SK-N-SH treated with all-trans-retinoic acid at 6 μM for 48 hours (cell line): ENCODE data around the gene TNFRSF4.

Source experiments
- ATAC-seq: fragments of 200-7000 bp; cut with Tn5 transposase; 3 replicates; pipeline ENCODE4 v1.9.1; 2020; ENCODE audit warnings: mild to moderate bottlenecking, moderate library complexity
- ARNTL ChIP-seq: fragments of 450-650 bp; formaldehyde crosslinking; IDR thresholded peaks from 2 replicates; pipeline ENCODE4 v1.5.0; 2020; ENCODE audit warnings: low read depth, mild to moderate bottlenecking, moderate library complexity, borderline replicate concordance
- BACH2 ChIP-seq: fragments of 250-450 bp; sonication (Bioruptor Pico); IDR thresholded peaks from 2 replicates; pipeline ENCODE4 v1.9.0; 2021; ENCODE audit warnings: mild to moderate bottlenecking, borderline replicate concordance
- CSDC2 ChIP-seq: fragments of 250-450 bp; sonication (Bioruptor Pico); IDR thresholded peaks from 2 replicates; pipeline ENCODE4 v1.5.0; 2020; ENCODE audit warnings: mild to moderate bottlenecking, moderate library complexity
- ESRRG ChIP-seq: fragments of 250-450 bp; sonication (Bioruptor Pico); IDR thresholded peaks from 2 replicates; pipeline ENCODE4 v1.6.1; 2021; ENCODE audit warnings: mild to moderate bottlenecking
- GLIS3 ChIP-seq: fragments of 250-450 bp; sonication (Bioruptor Pico); IDR thresholded peaks from 2 replicates; pipeline ENCODE4 v1.5.0; 2020; ENCODE audit warnings: mild to moderate bottlenecking, moderate library complexity
- ISL1 ChIP-seq: fragments of 250-450 bp; sonication (Bioruptor Pico); IDR thresholded peaks from 2 replicates; pipeline ENCODE4 v2.1.2; 2022; ENCODE audit warnings: mild to moderate bottlenecking, moderate library complexity
- OSR1 ChIP-seq: fragments of 250-450 bp; sonication (Bioruptor Pico); IDR thresholded peaks from 2 replicates; pipeline ENCODE4 v1.8.0; 2022; ENCODE audit warnings: moderate library complexity, mild to moderate bottlenecking, inconsistent platforms
- PPARA ChIP-seq: fragments of 250-450 bp; sonication (Bioruptor Pico); IDR thresholded peaks from 2 replicates; pipeline ENCODE4 v1.5.0; 2020; ENCODE audit warnings: mild to moderate bottlenecking, borderline replicate concordance
- RARB ChIP-seq: fragments of 250-450 bp; sonication (Bioruptor Pico); IDR thresholded peaks from 2 replicates; pipeline ENCODE4 v1.8.0; 2021; ENCODE audit warnings: mild to moderate bottlenecking, moderate library complexity
- SNAI2 ChIP-seq: fragments of 250-450 bp; sonication (Bioruptor Pico); IDR thresholded peaks from 2 replicates; pipeline ENCODE4 v1.5.0; 2020; ENCODE audit warnings: mild to moderate bottlenecking, moderate library complexity
- TCF4 ChIP-seq: fragments of 250-450 bp; sonication (Bioruptor Pico); IDR thresholded peaks from 2 replicates; pipeline ENCODE4 v1.8.0; 2021; ENCODE audit warnings: mild to moderate bottlenecking, moderate library complexity, borderline replicate concordance
- TOX ChIP-seq: fragments of 250-450 bp; sonication (Bioruptor Pico); IDR thresholded peaks from 2 replicates; pipeline ENCODE4 v1.8.0; 2021; ENCODE audit warnings: mild to moderate bottlenecking, moderate library complexity, borderline replicate concordance
- ZFP3 ChIP-seq: fragments of 250-450 bp; sonication (Bioruptor Pico); IDR thresholded peaks from 2 replicates; pipeline ENCODE4 v1.5.0; 2020; ENCODE audit warnings: mild to moderate bottlenecking, moderate library complexity
- ZFP30 ChIP-seq: fragments of 450-650 bp; formaldehyde crosslinking; IDR thresholded peaks from 2 replicates; pipeline ENCODE4 v1.5.0; 2022; ENCODE audit warnings: mild to moderate bottlenecking, moderate library complexity
- ZNF565 ChIP-seq: fragments of 450-650 bp; formaldehyde crosslinking; conservative IDR thresholded peaks from 2 replicates; pipeline ENCODE4 v1.5.0; 2020; ENCODE audit warnings: low read depth, mild to moderate bottlenecking, moderate library complexity
- ZNF70 ChIP-seq: fragments of 450-650 bp; formaldehyde crosslinking; IDR thresholded peaks from 2 replicates; pipeline ENCODE4 v1.5.0; 2020; ENCODE audit warnings: mild to moderate bottlenecking, moderate library complexity
- ZNF8 ChIP-seq: fragments of 450-650 bp; formaldehyde crosslinking; IDR thresholded peaks from 2 replicates; pipeline ENCODE4 v1.5.0; 2020; ENCODE audit warnings: mild to moderate bottlenecking, moderate library complexity
- TF ChIP-seq, protein P1 (sequence below): fragments of 250-450 bp; sonication (Bioruptor Pico); IDR thresholded peaks from 2 replicates; pipeline ENCODE4 v1.8.0; 2021; ENCODE audit warnings: low read depth, mild to moderate bottlenecking, moderate library complexity, borderline replicate concordance
- TF ChIP-seq, protein P2 (sequence below): fragments of 250-450 bp; sonication (Bioruptor Pico); IDR thresholded peaks from 2 replicates; pipeline ENCODE4 v1.5.1; 2020; ENCODE audit warnings: low read depth, mild to moderate bottlenecking, moderate library complexity
- TF ChIP-seq, protein P3 (sequence below): fragments of 250-450 bp; sonication (Bioruptor Pico); IDR thresholded peaks from 2 replicates; pipeline ENCODE4 v1.8.0; 2020; ENCODE audit warnings: mild to moderate bottlenecking, moderate library complexity, borderline replicate concordance
- TF ChIP-seq, protein P4 (sequence below): fragments of 250-450 bp; sonication (Bioruptor Pico); IDR thresholded peaks from 2 replicates; pipeline ENCODE4 v1.5.0; 2020; ENCODE audit warnings: mild to moderate bottlenecking, moderate library complexity
- TF ChIP-seq, protein P5 (sequence below): fragments of 250-450 bp; sonication (Bioruptor Pico); IDR thresholded peaks from 2 replicates; pipeline ENCODE4 v1.5.1; 2021; ENCODE audit warnings: mild to moderate bottlenecking, moderate library complexity

The TNFRSF4 gene

DNA sequence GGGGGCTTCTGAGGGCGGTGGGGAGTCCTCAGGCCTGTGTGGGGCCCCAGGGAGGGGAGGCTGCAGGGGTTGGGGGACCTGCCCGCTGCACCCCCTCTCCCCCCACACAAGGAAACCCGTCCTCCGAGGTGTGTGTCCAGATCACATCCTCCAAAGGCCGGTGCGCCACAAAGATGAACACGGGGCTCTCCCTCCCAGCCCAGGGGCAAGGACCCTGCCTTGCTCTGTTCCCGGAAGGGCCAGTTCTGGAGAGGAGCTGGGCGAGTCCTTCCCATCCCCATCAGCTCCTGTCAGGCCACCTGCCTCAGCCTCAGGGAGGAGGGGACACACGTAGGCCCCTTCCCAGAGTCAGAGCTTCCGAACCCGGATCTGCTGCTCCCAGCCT is 42.8 kb downstream of the TNFRSF4 start:
- TF ChIP-seq ZNF8 (CRISPR knock-in tag) (no peak), ZNF70 (no peak), OSR1 (CRISPR knock-in tag) (no peak), TOX (CRISPR knock-in tag) (no peak), BACH2 (CRISPR knock-in tag) (no peak), ESRRG (CRISPR knock-in tag) (no peak), CSDC2 (CRISPR knock-in tag) (no peak), ZNF565 (CRISPR knock-in tag) (no peak), SNAI2 (no peak), RARB (CRISPR knock-in tag) (no peak)
- TF ChIP-seq, protein P1, sequence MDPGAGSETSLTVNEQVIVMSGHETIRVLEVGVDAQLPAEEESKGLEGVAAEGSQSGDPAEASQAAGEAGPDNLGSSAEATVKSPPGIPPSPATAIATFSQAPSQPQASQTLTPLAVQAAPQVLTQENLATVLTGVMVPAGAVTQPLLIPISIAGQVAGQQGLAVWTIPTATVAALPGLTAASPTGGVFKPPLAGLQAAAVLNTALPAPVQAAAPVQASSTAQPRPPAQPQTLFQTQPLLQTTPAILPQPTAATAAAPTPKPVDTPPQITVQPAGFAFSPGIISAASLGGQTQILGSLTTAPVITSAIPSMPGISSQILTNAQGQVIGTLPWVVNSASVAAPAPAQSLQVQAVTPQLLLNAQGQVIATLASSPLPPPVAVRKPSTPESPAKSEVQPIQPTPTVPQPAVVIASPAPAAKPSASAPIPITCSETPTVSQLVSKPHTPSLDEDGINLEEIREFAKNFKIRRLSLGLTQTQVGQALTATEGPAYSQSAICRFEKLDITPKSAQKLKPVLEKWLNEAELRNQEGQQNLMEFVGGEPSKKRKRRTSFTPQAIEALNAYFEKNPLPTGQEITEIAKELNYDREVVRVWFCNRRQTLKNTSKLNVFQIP (CRISPR knock-in tag), result no peak
- TF ChIP-seq, protein P2, sequence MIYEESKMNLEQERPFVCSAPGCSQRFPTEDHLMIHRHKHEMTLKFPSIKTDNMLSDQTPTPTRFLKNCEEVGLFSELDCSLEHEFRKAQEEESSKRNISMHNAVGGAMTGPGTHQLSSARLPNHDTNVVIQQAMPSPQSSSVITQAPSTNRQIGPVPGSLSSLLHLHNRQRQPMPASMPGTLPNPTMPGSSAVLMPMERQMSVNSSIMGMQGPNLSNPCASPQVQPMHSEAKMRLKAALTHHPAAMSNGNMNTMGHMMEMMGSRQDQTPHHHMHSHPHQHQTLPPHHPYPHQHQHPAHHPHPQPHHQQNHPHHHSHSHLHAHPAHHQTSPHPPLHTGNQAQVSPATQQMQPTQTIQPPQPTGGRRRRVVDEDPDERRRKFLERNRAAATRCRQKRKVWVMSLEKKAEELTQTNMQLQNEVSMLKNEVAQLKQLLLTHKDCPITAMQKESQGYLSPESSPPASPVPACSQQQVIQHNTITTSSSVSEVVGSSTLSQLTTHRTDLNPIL (CRISPR knock-in tag), result no peak
- TF ChIP-seq, protein P3, sequence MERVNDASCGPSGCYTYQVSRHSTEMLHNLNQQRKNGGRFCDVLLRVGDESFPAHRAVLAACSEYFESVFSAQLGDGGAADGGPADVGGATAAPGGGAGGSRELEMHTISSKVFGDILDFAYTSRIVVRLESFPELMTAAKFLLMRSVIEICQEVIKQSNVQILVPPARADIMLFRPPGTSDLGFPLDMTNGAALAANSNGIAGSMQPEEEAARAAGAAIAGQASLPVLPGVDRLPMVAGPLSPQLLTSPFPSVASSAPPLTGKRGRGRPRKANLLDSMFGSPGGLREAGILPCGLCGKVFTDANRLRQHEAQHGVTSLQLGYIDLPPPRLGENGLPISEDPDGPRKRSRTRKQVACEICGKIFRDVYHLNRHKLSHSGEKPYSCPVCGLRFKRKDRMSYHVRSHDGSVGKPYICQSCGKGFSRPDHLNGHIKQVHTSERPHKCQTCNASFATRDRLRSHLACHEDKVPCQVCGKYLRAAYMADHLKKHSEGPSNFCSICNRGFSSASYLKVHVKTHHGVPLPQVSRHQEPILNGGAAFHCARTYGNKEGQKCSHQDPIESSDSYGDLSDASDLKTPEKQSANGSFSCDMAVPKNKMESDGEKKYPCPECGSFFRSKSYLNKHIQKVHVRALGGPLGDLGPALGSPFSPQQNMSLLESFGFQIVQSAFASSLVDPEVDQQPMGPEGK (CRISPR knock-in tag), result no peak
- no peak for ATAC-seq

DNA sequence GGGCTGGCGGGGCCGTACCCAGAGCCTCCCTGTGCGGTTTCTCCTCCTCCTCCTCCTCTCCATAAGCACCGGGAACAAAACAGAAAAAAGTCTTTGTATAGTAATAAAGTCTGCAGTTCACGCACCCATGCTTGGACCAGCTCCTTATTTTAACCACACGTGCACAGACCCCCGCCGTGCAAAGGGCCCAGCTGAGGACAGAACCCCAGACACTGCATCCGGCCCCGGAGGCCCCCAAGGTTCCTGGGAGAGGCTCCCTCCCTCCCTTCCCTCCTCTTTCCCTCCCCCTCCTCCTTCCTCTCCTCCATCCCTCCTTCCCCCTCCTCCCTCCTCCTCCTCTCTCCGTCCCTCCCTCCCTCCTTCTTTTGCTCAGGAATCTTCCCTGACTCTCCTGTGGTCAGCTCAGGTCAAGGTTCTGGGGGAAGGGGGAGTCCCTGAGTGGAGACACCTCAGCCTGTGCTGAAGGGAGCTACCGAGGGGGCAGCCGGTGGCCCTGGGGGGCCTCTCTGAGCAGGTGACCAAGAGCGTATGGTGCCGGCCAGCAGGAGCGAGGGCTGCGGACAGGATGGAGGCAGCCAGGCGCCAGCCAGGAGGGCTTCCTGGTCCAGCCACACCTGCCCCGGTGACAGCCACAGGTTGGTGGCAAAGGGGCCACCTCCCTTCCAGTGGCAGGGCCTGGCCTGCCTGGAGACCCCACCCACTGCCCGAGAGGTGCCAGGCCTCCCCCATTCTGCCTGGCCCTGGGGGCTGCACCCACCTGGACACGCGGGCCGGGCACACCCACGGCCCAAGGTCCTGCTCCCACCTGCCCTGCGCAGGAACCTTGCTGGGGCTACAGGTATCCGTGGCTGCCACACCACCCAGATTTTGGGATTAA is 43.5 kb downstream of the TNFRSF4 start:
- no peak for TF ChIP-seq ZFP3 (CRISPR knock-in tag)
- no peak for TF ChIP-seq ESRRG (CRISPR knock-in tag)
- TF ChIP-seq ISL1 (CRISPR knock-in tag), result no peak
- TF ChIP-seq, protein P4, sequence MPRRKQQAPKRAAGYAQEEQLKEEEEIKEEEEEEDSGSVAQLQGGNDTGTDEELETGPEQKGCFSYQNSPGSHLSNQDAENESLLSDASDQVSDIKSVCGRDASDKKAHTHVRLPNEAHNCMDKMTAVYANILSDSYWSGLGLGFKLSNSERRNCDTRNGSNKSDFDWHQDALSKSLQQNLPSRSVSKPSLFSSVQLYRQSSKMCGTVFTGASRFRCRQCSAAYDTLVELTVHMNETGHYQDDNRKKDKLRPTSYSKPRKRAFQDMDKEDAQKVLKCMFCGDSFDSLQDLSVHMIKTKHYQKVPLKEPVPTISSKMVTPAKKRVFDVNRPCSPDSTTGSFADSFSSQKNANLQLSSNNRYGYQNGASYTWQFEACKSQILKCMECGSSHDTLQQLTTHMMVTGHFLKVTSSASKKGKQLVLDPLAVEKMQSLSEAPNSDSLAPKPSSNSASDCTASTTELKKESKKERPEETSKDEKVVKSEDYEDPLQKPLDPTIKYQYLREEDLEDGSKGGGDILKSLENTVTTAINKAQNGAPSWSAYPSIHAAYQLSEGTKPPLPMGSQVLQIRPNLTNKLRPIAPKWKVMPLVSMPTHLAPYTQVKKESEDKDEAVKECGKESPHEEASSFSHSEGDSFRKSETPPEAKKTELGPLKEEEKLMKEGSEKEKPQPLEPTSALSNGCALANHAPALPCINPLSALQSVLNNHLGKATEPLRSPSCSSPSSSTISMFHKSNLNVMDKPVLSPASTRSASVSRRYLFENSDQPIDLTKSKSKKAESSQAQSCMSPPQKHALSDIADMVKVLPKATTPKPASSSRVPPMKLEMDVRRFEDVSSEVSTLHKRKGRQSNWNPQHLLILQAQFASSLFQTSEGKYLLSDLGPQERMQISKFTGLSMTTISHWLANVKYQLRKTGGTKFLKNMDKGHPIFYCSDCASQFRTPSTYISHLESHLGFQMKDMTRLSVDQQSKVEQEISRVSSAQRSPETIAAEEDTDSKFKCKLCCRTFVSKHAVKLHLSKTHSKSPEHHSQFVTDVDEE, result no peak
- TF ChIP-seq CSDC2 (CRISPR knock-in tag), result no peak
- no peak for TF ChIP-seq PPARA
- TF ChIP-seq RARB (CRISPR knock-in tag), result no peak
- no peak for TF ChIP-seq ZNF8 (CRISPR knock-in tag)
- TF ChIP-seq ARNTL (CRISPR knock-in tag), result no peak
- TF ChIP-seq ZFP30 (CRISPR knock-in tag), result no peak
- no peak for TF ChIP-seq BACH2 (CRISPR knock-in tag)
- TF ChIP-seq, protein P3 (CRISPR knock-in tag), result no peak
- TF ChIP-seq GLIS3 (CRISPR knock-in tag), result no peak
- TF ChIP-seq, protein P5, sequence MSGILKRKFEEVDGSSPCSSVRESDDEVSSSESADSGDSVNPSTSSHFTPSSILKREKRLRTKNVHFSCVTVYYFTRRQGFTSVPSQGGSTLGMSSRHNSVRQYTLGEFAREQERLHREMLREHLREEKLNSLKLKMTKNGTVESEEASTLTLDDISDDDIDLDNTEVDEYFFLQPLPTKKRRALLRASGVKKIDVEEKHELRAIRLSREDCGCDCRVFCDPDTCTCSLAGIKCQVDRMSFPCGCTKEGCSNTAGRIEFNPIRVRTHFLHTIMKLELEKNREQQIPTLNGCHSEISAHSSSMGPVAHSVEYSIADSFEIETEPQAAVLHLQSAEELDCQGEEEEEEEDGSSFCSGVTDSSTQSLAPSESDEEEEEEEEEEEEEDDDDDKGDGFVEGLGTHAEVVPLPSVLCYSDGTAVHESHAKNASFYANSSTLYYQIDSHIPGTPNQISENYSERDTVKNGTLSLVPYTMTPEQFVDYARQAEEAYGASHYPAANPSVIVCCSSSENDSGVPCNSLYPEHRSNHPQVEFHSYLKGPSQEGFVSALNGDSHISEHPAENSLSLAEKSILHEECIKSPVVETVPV, result no peak
- TF ChIP-seq, protein P2 (CRISPR knock-in tag), result no peak
- TF ChIP-seq, protein P1 (CRISPR knock-in tag), result no peak
- TF ChIP-seq TOX (CRISPR knock-in tag), result no peak
- TF ChIP-seq ZNF565 (CRISPR knock-in tag), result no peak
- TF ChIP-seq SNAI2, result no peak
- no peak for TF ChIP-seq TCF4 (CRISPR knock-in tag)

More for the DNA sequence above, 43.5 kb downstream of the TNFRSF4 start:
- ATAC-seq, result no peak
